22Rv1 (cell line): Measurements from ENCODE around the gene STON2.

Experiments used
- H3K27ac ChIP-seq: fragments of 450-650 bp; 2 replicates; pipeline ENCODE4 v1.5.1; 2017
- ZFX ChIP-seq: fragments of 450-650 bp; IDR thresholded peaks from 2 replicates; pipeline ENCODE4 v1.6.1; 2017; ENCODE audit warnings: antibody characterized with exemption, borderline replicate concordance
- TF ChIP-seq, protein P1 (sequence below): fragments of 450-650 bp; IDR thresholded peaks from 2 replicates; pipeline ENCODE4 v1.5.1; 2017; ENCODE audit warnings: mild to moderate bottlenecking

STON2 gene

DNA sequence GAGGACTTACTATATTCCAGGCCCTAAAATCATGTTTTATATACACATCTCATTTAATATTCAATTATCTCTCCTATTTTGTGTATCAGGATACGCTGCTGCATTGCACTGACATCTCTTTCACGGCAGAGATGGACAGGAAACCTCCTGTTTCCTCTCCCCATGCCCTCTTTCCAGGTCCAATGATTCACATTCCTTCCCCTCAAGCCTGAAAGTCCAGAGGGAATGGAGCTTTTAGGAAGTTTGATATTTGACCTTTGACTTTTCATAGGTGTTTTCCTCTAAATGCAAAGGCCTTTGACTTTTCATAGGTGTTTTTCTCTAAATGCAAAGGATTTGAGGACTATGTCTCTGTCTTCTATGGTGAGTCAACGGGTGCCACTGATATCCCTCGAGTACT is 89.5 kb downstream of the STON2 start:
- TF ChIP-seq ZFX = no peak
- TF ChIP-seq, protein P1, sequence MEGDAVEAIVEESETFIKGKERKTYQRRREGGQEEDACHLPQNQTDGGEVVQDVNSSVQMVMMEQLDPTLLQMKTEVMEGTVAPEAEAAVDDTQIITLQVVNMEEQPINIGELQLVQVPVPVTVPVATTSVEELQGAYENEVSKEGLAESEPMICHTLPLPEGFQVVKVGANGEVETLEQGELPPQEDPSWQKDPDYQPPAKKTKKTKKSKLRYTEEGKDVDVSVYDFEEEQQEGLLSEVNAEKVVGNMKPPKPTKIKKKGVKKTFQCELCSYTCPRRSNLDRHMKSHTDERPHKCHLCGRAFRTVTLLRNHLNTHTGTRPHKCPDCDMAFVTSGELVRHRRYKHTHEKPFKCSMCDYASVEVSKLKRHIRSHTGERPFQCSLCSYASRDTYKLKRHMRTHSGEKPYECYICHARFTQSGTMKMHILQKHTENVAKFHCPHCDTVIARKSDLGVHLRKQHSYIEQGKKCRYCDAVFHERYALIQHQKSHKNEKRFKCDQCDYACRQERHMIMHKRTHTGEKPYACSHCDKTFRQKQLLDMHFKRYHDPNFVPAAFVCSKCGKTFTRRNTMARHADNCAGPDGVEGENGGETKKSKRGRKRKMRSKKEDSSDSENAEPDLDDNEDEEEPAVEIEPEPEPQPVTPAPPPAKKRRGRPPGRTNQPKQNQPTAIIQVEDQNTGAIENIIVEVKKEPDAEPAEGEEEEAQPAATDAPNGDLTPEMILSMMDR = no peak
- H3K27ac ChIP-seq = no peak overlapping the region

GRCh38 chr14:81309511-81309910 is 90.6 kb downstream of the STON2 start:
- H3K27ac ChIP-seq = no peak overlapping the region
- no peak for TF ChIP-seq ZFX
- TF ChIP-seq, protein P1 = no peak

GRCh38 chr14:81305743-81306142 is 94.4 kb downstream of the STON2 start:
- H3K27ac ChIP-seq = no peak overlapping the region
- no peak for TF ChIP-seq ZFX
- TF ChIP-seq, protein P1 = no peak

DNA sequence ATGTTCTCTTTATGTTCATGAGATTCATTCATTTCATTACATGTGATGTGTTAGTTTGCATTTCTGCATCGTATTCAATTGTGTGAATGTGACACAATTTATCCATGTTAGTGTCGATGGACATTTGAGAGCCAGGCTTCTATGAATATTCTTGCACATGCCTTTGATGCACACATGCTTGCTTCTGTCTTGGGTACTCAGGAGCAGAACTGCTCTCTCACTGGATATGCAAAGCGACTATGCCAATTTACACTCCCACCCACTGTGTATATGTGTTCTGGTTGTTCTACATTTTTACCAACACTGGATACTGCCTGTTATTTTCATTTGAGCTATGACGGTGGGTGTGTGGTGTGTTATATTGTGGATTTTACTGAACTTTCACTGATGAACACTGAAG is 95.1 kb downstream of the STON2 start:
- TF ChIP-seq, protein P1 = no peak
- TF ChIP-seq ZFX = no peak
- H3K27ac ChIP-seq = no peak overlapping the region

DNA sequence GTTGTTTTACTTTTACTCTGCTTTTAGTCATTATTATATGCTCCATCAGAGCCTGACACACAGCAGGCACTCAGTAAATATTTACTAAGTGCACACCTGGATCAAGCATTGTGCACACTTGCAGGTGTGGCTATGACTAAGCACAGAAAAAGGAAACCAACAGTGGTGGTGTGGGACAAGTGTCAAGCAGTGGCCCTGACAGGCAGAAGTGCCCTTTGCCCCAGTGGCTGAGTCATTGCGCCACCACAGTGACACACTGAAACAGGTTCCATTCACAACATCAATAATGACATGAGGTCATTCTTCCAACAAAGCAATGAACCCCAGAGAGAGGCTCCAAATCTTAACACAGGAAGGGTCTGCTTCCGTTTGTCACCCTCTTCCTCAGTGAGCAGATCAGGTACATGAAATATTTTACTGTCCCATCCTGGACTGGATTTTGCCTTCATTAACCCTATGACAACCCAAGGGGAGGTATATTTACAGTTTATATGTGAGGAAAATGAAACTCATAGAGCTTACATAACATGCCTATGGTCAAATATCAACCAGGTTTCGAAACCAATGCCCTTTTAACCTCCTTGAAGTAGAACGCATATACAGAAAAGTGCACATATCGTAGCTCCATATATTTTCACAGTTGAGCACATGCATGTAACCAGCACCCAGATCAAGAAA is 96.7 kb downstream of the STON2 start:
- TF ChIP-seq ZFX = no peak
- TF ChIP-seq, protein P1 = no peak
- H3K27ac ChIP-seq = peak overlapping the region; percentile 35

DNA sequence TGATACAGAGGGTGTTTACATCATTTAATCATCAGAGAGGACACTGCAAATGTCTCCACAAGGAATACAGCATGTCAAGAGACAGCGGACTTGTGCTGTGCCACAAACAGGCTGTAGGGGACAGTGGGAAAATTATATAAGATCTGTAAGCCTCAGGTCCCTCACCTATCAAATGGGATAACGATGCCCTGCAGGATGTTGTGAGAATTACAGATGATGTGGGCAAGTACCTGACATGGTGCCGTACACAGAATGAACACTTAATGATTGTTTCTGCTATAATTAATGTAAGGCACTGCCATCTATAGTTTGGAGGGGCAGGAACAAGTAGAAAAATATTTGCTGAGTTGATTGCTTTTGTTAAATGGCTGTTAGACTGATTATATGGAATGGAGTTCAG is 97.5 kb downstream of the STON2 start:
- TF ChIP-seq ZFX = no peak
- TF ChIP-seq, protein P1 = peak; percentile 23; the same call in 1 of the 2 replicates
- H3K27ac ChIP-seq = peak overlapping the region; percentile 35

GRCh38 chr14:81301813-81302212 is 98.3 kb downstream of the STON2 start:
- no peak overlapping the region for H3K27ac ChIP-seq
- no peak for TF ChIP-seq ZFX
- TF ChIP-seq, protein P1 = no peak
